Body of pancreas (tissue), 4 donors: Measurements from ENCODE around the gene THAP2. TPM values are rescaled to one million over a fixed set of nuclear protein-coding genes. Genes with fewer than 3 reads are reported as not detected.

Experiments
- ATAC-seq: fragments of 150-250 bp; one replicate; pipeline ENCODE4 v1.9.1; 2016
- DNase-seq, 4 donors: peaks; one replicate each; pipeline ENCODE4 v3.0.0-alpha.2; 2019
- H3K27ac ChIP-seq, 4 donors: fragments of 200-600 bp; sonication (generic); 1 replicate in 3 of 4; 2 replicates in 1 of 4; pipeline versions ENCODE4 v1.5.1 to v1.6.1; 2016 to 2019; ENCODE audit warnings: mild to moderate bottlenecking in 1 of 4, mixed read lengths in 1 of 4, moderate library complexity in 1 of 4
- H3K27me3 ChIP-seq, 2 donors: fragments of 200-600 bp; sonication (generic); one replicate each; pipeline ENCODE4 v1.6.0; 2016; ENCODE audit warnings: mild to moderate bottlenecking in 1 of 2
- H3K36me3 ChIP-seq, 2 donors: fragments of 200-600 bp; sonication (generic); replicated peaks in 1 of 2; 2 replicates each; pipeline ENCODE4 v1.5.1; 2016; ENCODE audit warnings: low read depth in 2 of 2; ENCODE audit not compliant: insufficient read depth in 1 of 2
- H3K4me1 ChIP-seq: fragments of 200-600 bp; sonication (generic); one replicate; pipeline ENCODE4 v1.6.0; 2016
- H3K4me3 ChIP-seq, 2 donors: fragments of 200-600 bp; sonication (generic); 1 replicate in 1 of 2; 2 replicates in 1 of 2; pipeline ENCODE4 v1.5.1; 2016 to 2019
- H3K9me3 ChIP-seq, 3 donors: fragments of 200-600 bp; sonication (generic); 1 replicate in 2 of 3; 2 replicates in 1 of 3; pipeline ENCODE4 v1.5.1; 2016
- CTCF ChIP-seq, 7 experiments: fragments of 450-650 bp in 4 of 7; fragments of 200-600 bp in 3 of 7; sonication (generic) in 3 of 7; IDR thresholded peaks; one replicate each; pipeline ENCODE4 v1.5.1; 2016 to 2019; ENCODE audit warnings: antibody characterized with exemption in 7 of 7
- POLR2A ChIP-seq, 3 donors: fragments of 450-650 bp; IDR thresholded peaks; one replicate each; pipeline ENCODE4 v1.6.1; 2016; ENCODE audit warnings: antibody characterized with exemption in 3 of 3, mild to moderate bottlenecking in 2 of 3
- WGBS, 2 donors: methylation state at CpG; one replicate each; pipeline ENCODE4 v1.1.5; 2017; 5-methylcytosine and 5-hydroxymethylcytosine counted together
- intact Hi-C: fragments of 100-400 bp; cut with DNase I; formaldehyde crosslinking; loops from one replicate; pipeline ENCODE4 v1.15.1; 2023
- total RNA-seq, 2 donors: library from RNA; depleted of rRNA; stranded (reverse); fragments of >200 nt; gene quantifications; one replicate each; pipeline ENCODE4 v1.1.0, GENCODE V29; 2016

THAP2 gene
- total RNA-seq, 2 donors from 2014 or later, result 0.99 to 15.0 TPM

- no peak overlapping the region for H3K27ac ChIP-seq
- ATAC-seq (no peak), DNase-seq (no peak)
- H3K9me3 ChIP-seq, result no peaks in the 10 kb centered on the region
- intact Hi-C loops, result no loop called here
- H3K36me3 ChIP-seq, result peaks cover 4 to 5% of the 10 kb centered on the region in 2 donors
- 95 to 98% methylated on average over 5 of the region's 5 CpGs for WGBS, 2 donors
- no peak for TF ChIP-seq POLR2A (IDR thresholded peaks at IDR 0.05)
- no peak for TF ChIP-seq CTCF (IDR thresholded peaks at IDR 0.05)
- no peaks in the 10 kb centered on the region for H3K27me3 ChIP-seq
- no peaks in the 10 kb centered on the region for H3K4me1 ChIP-seq
- no peak overlapping the region for H3K4me3 ChIP-seq
Observed at GRCh38 chr12:71702590-71702989, 38.5 kb downstream of the THAP2 start.

- 71 to 76% methylated on average over 2 of the region's 2 CpGs for WGBS, 2 donors
- Histone ChIP-seq H3K4me3 (no peak overlapping the region), H3K4me1 (no peaks in the 10 kb centered on the region), H3K9me3 (no peaks in the 10 kb centered on the region), H3K36me3 (peaks cover 4 to 5% of the 10 kb centered on the region in 2 donors), H3K27me3 (no peaks in the 10 kb centered on the region), H3K27ac (no peak overlapping the region)
- DNase-seq (no peak), ATAC-seq (no peak)
- TF ChIP-seq POLR2A (IDR thresholded peaks at IDR 0.05), result no peak
- no peak for TF ChIP-seq CTCF (IDR thresholded peaks at IDR 0.05)
- intact Hi-C loops, result no loop called here
Observed at GRCh38 chr12:71703206-71703605, 39.1 kb downstream of the THAP2 start.

GRCh38 chr12:71704920-71705319 is 40.8 kb downstream of the THAP2 start:
- Histone ChIP-seq H3K27me3 (no peaks in the 10 kb centered on the region), H3K9me3 (no peaks in the 10 kb centered on the region), H3K4me1 (no peaks in the 10 kb centered on the region), H3K36me3 (no peaks in the 10 kb centered on the region), H3K27ac (no peak overlapping the region), H3K4me3 (no peak overlapping the region)
- intact Hi-C loops, result no loop called here
- DNase-seq, result no peak
- WGBS, 2 donors, result 80 to 81% methylated on average over 2 of the region's 2 CpGs
- TF ChIP-seq CTCF (IDR thresholded peaks at IDR 0.05), result no peak
- no peak for TF ChIP-seq POLR2A (IDR thresholded peaks at IDR 0.05)
- no peak for ATAC-seq

- H3K27me3 ChIP-seq, result no peaks in the 10 kb centered on the region
- TF ChIP-seq POLR2A (IDR thresholded peaks at IDR 0.05), result no peak
- TF ChIP-seq CTCF (IDR thresholded peaks at IDR 0.05), result no peak
- H3K4me3 ChIP-seq, result no peak overlapping the region
- H3K27ac ChIP-seq, result no peak overlapping the region
- no peaks in the 10 kb centered on the region for H3K9me3 ChIP-seq
- intact Hi-C loops, result no loop called here
- H3K36me3 ChIP-seq, result no peaks in the 10 kb centered on the region
- 51 to 97% methylated on average over 1 of the region's 1 CpG for WGBS, 2 donors
- ATAC-seq, result no peak
- DNase-seq, result no peak
- no peaks in the 10 kb centered on the region for H3K4me1 ChIP-seq
Observed at GRCh38 chr12:71708658-71709057, 44.6 kb downstream of the THAP2 start.

GRCh38 chr12:71710276-71711125 is 46.4 kb downstream of the THAP2 start:
- no peak for ATAC-seq

More at GRCh38 chr12:71710276-71711125, 46.4 kb downstream of the THAP2 start:
- no peak for DNase-seq
- Histone ChIP-seq H3K36me3 (no peaks in the 10 kb centered on the region), H3K4me1 (no peaks in the 10 kb centered on the region), H3K4me3 (no peak overlapping the region), H3K9me3 (no peaks in the 10 kb centered on the region), H3K27me3 (no peaks in the 10 kb centered on the region), H3K27ac (no peak overlapping the region)
- intact Hi-C loops, result no loop called here
- WGBS, 2 donors, result 94 to 96% methylated on average over 7 of the region's 7 CpGs
- TF ChIP-seq CTCF (IDR thresholded peaks at IDR 0.05) (no peak), POLR2A (IDR thresholded peaks at IDR 0.05) (no peak)
